VCaP (cell line): Measurements from ENCODE around the gene CYP11A1.

Experiments
- H3K27ac ChIP-seq: fragments of 450-650 bp; 2 replicates; pipeline ENCODE4 v1.5.1; 2017
- TF ChIP-seq, protein P1 (sequence below): fragments of 450-650 bp; conservative IDR thresholded peaks from 2 replicates; pipeline ENCODE4 v1.5.1; 2017; ENCODE audit warnings: mild to moderate bottlenecking, moderate library complexity

CYP11A1 gene

DNA sequence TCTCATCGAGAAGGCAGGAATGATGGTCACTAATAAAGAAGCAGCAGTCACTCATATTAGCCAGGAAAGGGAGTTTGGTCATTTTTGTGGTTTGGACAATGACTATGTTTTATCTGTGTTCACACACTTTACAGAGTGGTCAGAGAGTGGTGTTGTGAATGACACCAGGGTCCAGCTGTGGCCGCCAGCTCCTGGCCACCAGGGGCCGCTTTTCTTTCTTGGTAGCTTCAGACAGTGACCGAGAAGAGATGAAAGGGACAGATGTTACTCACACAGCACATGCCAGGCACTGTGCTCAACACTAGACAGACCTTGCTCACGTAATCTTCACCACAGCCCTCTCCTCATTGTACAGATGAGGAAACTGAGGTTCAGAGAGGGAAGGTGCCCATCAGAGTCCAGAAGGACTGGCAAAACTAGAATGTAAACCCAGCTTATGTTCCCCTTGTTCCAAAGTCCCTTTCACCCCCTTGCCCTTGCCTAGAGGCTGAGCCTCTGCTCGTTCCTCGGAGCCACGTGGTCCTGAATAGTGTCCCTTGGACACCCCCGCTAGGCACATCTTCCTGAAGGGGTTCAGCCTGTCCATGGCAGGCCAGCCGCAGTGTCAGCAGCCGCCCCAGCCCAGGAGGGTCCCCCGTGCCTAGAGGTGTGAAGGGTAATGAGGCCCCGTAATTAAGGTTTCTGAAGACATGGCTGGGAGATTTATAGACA is 55.6 kb downstream of the CYP11A1 start:
- TF ChIP-seq, protein P1, sequence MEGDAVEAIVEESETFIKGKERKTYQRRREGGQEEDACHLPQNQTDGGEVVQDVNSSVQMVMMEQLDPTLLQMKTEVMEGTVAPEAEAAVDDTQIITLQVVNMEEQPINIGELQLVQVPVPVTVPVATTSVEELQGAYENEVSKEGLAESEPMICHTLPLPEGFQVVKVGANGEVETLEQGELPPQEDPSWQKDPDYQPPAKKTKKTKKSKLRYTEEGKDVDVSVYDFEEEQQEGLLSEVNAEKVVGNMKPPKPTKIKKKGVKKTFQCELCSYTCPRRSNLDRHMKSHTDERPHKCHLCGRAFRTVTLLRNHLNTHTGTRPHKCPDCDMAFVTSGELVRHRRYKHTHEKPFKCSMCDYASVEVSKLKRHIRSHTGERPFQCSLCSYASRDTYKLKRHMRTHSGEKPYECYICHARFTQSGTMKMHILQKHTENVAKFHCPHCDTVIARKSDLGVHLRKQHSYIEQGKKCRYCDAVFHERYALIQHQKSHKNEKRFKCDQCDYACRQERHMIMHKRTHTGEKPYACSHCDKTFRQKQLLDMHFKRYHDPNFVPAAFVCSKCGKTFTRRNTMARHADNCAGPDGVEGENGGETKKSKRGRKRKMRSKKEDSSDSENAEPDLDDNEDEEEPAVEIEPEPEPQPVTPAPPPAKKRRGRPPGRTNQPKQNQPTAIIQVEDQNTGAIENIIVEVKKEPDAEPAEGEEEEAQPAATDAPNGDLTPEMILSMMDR = peak; percentile 77
- H3K27ac ChIP-seq = peak overlapping the region; percentile 64

DNA sequence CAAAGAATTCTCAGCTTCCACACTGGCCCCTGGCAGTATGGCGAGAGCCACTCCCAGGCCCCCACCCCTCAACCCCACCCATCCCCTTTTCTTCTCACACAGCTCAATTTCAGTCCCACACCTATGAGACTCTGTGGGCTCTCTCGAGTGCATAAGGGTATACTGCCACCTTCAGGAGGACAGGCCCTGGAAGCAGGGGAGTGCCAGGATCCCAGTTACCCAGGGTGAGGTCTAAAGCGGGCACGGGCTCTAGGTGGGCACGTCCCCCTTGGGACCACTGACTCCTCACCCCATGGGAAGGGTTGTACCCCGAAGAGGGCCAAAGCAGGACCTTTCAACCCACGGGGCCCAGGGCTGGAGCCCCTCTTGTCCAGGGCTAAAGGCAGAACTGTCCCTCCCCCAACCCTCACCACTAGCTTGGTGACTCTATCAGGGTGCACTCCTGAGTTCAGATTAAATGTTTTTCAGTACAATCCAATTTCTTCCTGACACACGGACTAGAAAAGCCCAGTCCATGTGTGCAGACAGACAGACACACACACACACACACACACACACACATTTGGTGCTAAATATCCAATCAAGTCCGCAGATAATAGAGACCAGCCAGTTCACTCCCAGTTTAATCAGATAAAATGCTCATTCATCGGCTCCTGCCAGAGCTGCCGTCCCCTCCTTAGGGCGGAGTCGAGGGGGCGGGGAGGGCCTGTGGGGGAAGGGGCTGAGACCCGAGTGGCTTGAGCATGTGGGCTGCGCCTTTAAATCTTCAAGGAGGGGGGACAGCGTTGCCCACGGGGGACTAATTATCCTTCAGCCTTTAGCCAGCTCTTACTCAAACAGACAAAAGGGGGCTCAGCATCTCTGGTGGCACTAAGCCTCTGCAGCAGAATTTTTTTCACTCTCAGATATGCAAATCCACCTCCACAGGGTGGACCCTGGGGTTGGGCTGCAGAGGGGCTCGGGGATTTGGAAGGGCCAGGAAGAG is 59.3 kb downstream of the CYP11A1 start:
- TF ChIP-seq, protein P1 = peak; percentile 97
- H3K27ac ChIP-seq = no peak overlapping the region

DNA sequence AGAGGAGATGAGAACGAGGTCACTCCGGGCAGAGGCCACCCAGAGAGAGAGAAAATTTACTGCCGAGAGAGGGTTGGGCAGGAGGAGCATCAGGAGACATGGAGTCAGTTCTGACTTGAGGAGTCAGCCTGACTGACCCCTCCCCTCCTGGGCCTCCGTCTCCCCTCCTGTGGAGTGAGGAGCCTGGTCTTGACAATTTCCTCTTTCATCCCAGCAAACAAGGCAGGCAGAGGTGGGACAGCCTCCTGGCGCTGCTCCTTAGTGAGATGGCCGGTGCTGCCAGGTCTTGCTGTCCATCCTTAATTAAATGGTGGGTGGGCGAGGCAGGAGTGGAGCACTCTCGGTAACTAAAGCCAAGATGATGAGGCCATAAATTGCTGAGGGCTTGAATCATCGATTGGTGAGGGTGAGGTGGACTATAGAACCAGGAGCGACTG is 60.6 kb downstream of the CYP11A1 start:
- TF ChIP-seq, protein P1 = no peak
- no peak overlapping the region for H3K27ac ChIP-seq

DNA sequence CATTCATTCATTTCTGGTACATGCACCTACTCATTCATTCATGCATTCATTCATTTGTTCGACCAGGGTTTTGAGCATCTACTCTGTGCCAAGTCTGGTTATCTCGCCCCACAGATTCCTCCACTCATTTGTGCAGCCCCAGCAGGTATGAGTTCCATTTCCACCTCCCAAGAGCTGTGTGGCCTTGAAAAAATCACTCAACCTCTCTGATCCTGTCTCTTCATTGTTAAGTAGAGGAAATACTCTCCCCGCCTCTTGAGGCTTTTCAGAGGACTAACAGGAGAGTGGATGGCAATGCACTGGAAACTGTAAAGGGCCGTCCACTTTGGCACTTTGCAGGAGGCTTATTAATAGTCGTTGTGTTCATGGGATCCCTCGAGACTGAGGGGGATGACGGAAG is 61.8 kb downstream of the CYP11A1 start:
- TF ChIP-seq, protein P1 = no peak
- H3K27ac ChIP-seq = no peak overlapping the region

DNA sequence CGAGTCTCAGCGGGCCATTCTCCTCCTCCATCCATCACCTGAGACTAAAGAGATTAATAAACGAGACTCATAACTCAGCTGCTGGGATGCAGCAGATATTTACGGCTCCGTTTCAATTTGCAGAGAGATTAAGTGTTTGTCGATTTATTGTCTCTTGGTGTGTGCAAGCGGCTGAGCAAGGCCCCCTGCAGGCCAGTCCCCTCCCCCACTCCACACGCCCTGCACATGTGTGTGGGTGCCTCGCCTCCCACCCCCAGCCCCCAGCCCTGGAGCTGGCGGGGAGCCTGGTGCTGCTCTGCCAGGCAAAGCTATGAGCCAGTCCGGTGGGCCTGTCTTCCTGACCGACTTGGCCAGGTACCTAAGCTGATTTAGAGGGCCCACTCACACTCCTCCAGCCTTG is 63.0 kb downstream of the CYP11A1 start:
- H3K27ac ChIP-seq = no peak overlapping the region
- TF ChIP-seq, protein P1 = no peak

DNA sequence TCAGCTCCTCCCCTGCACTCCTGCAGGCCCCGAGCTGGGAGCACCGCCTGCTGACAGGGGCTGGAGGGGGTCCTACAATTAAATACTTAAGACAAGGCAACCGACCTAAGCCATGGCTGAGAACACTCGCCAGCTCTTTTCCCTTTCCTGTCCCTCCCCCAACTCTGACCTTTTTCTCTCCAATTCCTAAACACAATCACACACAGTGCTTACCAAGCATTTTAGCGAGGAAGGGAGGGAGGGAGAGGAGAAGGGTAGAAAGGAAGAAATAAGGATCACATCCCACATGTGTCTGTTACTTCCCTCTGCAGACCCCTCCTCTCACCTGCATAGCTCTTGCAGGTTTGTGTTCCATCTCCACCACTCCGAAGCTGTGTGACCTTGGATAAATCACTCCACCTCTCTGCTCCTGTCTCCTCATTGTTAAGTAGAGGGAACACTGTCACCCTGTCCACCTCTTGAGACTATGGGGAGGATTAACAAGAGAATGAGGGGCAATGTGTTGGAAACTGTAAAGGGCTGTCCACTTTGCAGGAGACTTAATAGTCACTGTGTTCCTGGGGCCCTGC is 63.6 kb downstream of the CYP11A1 start:
- no peak overlapping the region for H3K27ac ChIP-seq
- TF ChIP-seq, protein P1 = no peak

DNA sequence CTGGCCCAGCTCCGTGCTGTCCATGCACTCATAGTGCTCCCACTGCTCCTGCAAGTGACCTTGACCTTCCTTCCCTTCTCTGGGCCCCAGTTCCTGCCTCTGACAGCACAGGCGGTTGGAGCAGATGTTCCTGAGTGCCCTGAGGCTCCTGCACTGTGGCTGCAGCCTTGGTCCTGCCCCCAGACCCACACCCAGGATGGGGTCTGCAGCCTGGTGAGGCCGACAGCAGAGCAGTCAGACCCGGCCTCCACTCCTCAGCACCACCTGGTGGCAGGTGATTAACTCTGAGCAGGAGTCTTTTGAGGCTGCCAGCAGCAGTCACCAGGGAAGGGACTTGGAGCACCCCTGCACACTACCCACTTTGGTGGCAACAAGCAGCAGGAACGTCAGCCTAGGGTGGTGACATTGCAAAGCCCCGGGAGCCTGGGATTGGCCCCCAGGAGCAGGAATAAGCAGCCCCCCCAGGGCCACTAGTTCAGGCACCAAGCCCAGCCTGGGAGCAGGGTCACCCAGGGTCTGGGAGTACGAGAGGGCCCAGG is 64.6 kb downstream of the CYP11A1 start:
- no peak overlapping the region for H3K27ac ChIP-seq
- TF ChIP-seq, protein P1 = peak; percentile 97
